Natural killer cell (primary cell): Measurements from ENCODE around the gene ZFP36L1. TPM values are rescaled to one million over a fixed set of nuclear protein-coding genes. Genes with fewer than 3 reads are reported as not detected.

Experiments
- ATAC-seq, 3 donors: fragments of 150-1000 bp in 2 of 3; fragments of 200-7000 bp in 1 of 3; cut with Tn5 transposase; 1 replicate in 1 of 3; 2 replicates in 2 of 3; pipeline ENCODE4 v1.10.0; 2021; ENCODE audit warnings: mild to moderate bottlenecking in 2 of 3, moderate library complexity in 2 of 3
- DNase-seq, 2 donors: peaks; one replicate each; pipeline versions ENCODE4 v3.0.0 to v3.0.0-alpha.2; 2013 to 2021; ENCODE audit warnings: mixed read lengths in 1 of 2
- H3K27ac ChIP-seq: one replicate; pipeline ENCODE4 v1.5.1; 2013; ENCODE audit warnings: mild to moderate bottlenecking, low read length
- H3K27me3 ChIP-seq: one replicate; pipeline ENCODE4 v1.6.1; 2013; ENCODE audit warnings: low read length; ENCODE audit not compliant: control insufficient read depth, insufficient read depth
- H3K36me3 ChIP-seq: one replicate; pipeline ENCODE4 v1.6.1; 2013; ENCODE audit warnings: low read length; ENCODE audit not compliant: control insufficient read depth, insufficient read depth
- H3K4me1 ChIP-seq: one replicate; pipeline ENCODE4 v1.6.1; 2013; ENCODE audit warnings: low read length; ENCODE audit not compliant: control insufficient read depth, insufficient read depth
- H3K4me3 ChIP-seq: one replicate; pipeline ENCODE4 v1.5.1; 2013; ENCODE audit warnings: low read length
- H3K9me3 ChIP-seq: one replicate; pipeline ENCODE4 v1.6.1; 2013; ENCODE audit warnings: low read length; ENCODE audit not compliant: control insufficient read depth, insufficient read depth
- H3K27ac Mint-ChIP-seq, 2 donors: one replicate each; pipeline ENCODE4 v1.8.0; 2022; ENCODE audit warnings: mild to moderate bottlenecking in 2 of 2, mixed read lengths in 2 of 2, moderate library complexity in 1 of 2
- H3K27me3 Mint-ChIP-seq, 2 donors: one replicate each; pipeline ENCODE4 v1.8.0; 2022; ENCODE audit warnings: low read depth in 2 of 2, mixed read lengths in 2 of 2
- H3K36me3 Mint-ChIP-seq: one replicate; pipeline ENCODE4 v1.8.0; 2022; ENCODE audit warnings: mixed read lengths
- H3K4me1 Mint-ChIP-seq, 2 donors: one replicate each; pipeline ENCODE4 v1.8.0; 2022; ENCODE audit warnings: mixed read lengths in 2 of 2
- H3K4me3 Mint-ChIP-seq: one replicate; pipeline ENCODE4 v1.8.0; 2022; ENCODE audit warnings: mild to moderate bottlenecking, moderate library complexity, mixed read lengths
- H3K9me3 Mint-ChIP-seq, 2 donors: one replicate each; pipeline ENCODE4 v1.8.0; 2022; ENCODE audit warnings: mixed read lengths in 2 of 2
- WGBS: methylation state at CpG from one replicate; pipeline ENCODE4 v1.1.7; 2013; ENCODE audit warnings: missing lambda C conversion rate; ENCODE audit not compliant: insufficient coverage; 5-methylcytosine and 5-hydroxymethylcytosine counted together
- intact Hi-C: fragments of 100-400 bp; cut with micrococcal nuclease; formaldehyde crosslinking; loops from one replicate; pipeline ENCODE4 v1.14.2; 2022
- total RNA-seq, 4 donors: library from RNA; stranded (reverse); fragments of 120-200 nt in 1 of 4; gene quantifications; one replicate each; pipeline versions ENCODE4 v1.2.3 to v1.2.4, GENCODE V29; 2013 to 2022
- TF ChIP-seq, protein P1 (sequence below): fragments of 200-600 bp; IDR thresholded peaks from one replicate; pipeline ENCODE4 v1.8.0; 2022; ENCODE audit warnings: antibody characterized with exemption

ZFP36L1 gene
- total RNA-seq, 3 donors from 2014 or later (not counting 1 experiment from before 2014, with no cell fraction given), result 143 to 167 (median 166) TPM

DNA sequence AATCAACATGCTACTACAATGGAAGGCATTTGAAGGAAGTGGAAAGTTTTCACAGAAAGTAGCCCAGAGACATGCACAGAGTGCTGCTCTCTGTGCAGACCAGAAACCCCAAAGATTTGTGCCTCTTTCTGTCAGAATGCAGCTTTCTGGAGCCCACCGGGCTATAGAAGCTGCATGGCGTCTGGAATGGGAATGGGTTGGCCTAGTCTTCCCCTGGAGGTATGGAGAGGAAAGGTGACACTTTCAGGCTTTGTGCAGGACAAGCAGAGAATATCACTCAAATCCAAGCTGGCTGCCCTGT lies 21.3 kb upstream of the ZFP36L1 start:
- Histone ChIP-seq H3K27me3 (no peaks in the 10 kb centered on the region), H3K4me1 (peaks cover 55% of the 10 kb centered on the region), H3K9me3 (no peaks in the 10 kb centered on the region), H3K36me3 (no peaks in the 10 kb centered on the region), H3K4me3 (peak overlapping the region; percentile 32), H3K27ac (peak overlapping the region; percentile 98)
- Mint-ChIP-seq H3K9me3 (no peaks in the 10 kb centered on the region), H3K4me1 (peaks cover 48 to 58% of the 10 kb centered on the region in 2 donors), H3K4me3 (peak overlapping the region; percentile 80), H3K27ac (peak overlapping the region; percentile 91 to 97), H3K27me3 (no peaks in the 10 kb centered on the region), H3K36me3 (no peaks in the 10 kb centered on the region)
- DNase-seq (no peak), ATAC-seq (no peak)
- intact Hi-C loops, result no loop called here
- WGBS, result 23% methylated on average over 2 of the region's 2 CpGs
- TF ChIP-seq, protein P1, sequence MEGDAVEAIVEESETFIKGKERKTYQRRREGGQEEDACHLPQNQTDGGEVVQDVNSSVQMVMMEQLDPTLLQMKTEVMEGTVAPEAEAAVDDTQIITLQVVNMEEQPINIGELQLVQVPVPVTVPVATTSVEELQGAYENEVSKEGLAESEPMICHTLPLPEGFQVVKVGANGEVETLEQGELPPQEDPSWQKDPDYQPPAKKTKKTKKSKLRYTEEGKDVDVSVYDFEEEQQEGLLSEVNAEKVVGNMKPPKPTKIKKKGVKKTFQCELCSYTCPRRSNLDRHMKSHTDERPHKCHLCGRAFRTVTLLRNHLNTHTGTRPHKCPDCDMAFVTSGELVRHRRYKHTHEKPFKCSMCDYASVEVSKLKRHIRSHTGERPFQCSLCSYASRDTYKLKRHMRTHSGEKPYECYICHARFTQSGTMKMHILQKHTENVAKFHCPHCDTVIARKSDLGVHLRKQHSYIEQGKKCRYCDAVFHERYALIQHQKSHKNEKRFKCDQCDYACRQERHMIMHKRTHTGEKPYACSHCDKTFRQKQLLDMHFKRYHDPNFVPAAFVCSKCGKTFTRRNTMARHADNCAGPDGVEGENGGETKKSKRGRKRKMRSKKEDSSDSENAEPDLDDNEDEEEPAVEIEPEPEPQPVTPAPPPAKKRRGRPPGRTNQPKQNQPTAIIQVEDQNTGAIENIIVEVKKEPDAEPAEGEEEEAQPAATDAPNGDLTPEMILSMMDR, result no peak

DNA sequence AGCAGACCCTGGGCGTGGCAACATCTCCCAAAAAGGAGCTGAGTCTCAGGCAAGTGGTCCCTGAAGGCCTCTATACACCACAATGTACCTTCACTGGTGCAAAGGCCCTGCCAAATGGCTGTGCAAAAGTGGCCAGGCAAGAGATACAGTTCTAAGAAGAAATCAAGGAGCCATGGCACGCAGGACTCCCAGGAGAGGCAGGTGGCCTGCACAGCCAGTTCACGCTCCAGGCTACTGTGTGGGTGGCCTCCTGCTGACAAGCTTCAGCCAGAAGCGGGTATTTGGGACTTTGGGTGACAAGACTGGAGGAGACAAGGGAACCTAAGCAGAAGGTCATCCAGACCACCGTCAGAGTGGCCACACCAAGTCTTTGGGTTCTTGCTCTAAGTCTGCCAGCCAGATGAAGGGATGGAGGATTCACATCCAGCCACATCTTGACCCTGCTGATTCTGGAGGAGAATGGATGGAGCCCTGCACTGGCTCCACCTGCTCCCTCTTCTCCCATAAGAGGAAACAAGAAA lies 20.5 kb upstream of the ZFP36L1 start:
- intact Hi-C loops, result no loop called here
- H3K36me3 Mint-ChIP-seq, result no peaks in the 10 kb centered on the region
- no peaks in the 10 kb centered on the region for H3K27me3 Mint-ChIP-seq
- WGBS, result 82% methylated on average over 5 of the region's 5 CpGs
- peak overlapping the region; percentile 80 for H3K4me3 Mint-ChIP-seq
- Histone ChIP-seq H3K36me3 (no peaks in the 10 kb centered on the region), H3K4me1 (peaks cover 55% of the 10 kb centered on the region), H3K27me3 (no peaks in the 10 kb centered on the region), H3K27ac (peak overlapping the region; percentile 98), H3K4me3 (no peak overlapping the region), H3K9me3 (no peaks in the 10 kb centered on the region)
- ATAC-seq (no peak), DNase-seq (peak in 1 of 2 donors; percentile 14)
- peak overlapping the region; percentile 91 to 97 for H3K27ac Mint-ChIP-seq
- no peaks in the 10 kb centered on the region for H3K9me3 Mint-ChIP-seq
- peaks cover 48 to 58% of the 10 kb centered on the region in 2 donors for H3K4me1 Mint-ChIP-seq
- TF ChIP-seq, protein P1, result no peak

- intact Hi-C loops, result no loop called here
- no peaks in the 10 kb centered on the region for H3K27me3 Mint-ChIP-seq
- H3K4me3 Mint-ChIP-seq, result peak overlapping the region; percentile 55
- Histone ChIP-seq H3K4me1 (peaks cover 62% of the 10 kb centered on the region), H3K9me3 (no peaks in the 10 kb centered on the region), H3K27me3 (no peaks in the 10 kb centered on the region), H3K4me3 (no peak overlapping the region), H3K36me3 (no peaks in the 10 kb centered on the region), H3K27ac (no peak overlapping the region)
- peaks cover 41 to 61% of the 10 kb centered on the region in 2 donors for H3K4me1 Mint-ChIP-seq
- ATAC-seq (no peak), DNase-seq (no peak)
- 98% methylated on average over 10 of the region's 10 CpGs for WGBS
- H3K27ac Mint-ChIP-seq, result peak overlapping the region; percentile 91 to 97
- TF ChIP-seq, protein P1, result no peak
- H3K9me3 Mint-ChIP-seq, result no peaks in the 10 kb centered on the region
- H3K36me3 Mint-ChIP-seq, result no peaks in the 10 kb centered on the region
These were observed 18.3 kb upstream of the ZFP36L1 start for GRCh38 chr14:68811171-68811570.
